ENCODE measurements around the gene SHISA2. TPM values are rescaled to one million over a fixed set of nuclear protein-coding genes. Genes with fewer than 3 reads are reported as not detected.
"Not testable (repeated sequence)": the region's sequence is repeated elsewhere in the genome, so short reads cannot be mapped to it uniquely, and the experiment has no call there.

Gene SHISA2
- 1 to 10 TPM in 4 of 8 experiments, under 1 TPM in 2, not detected in 2; 0.10 to 4.8 (median 1.4) TPM for total RNA-seq

- Histone ChIP-seq H3K4me3 (peak within 1 kb of the TSS; percentile 38 to 61 (median 46)), H3K27ac (no peak within 1 kb of the TSS), H3K4me1 (replicated peaks in 1 of 2) (peaks cover 3 to 10% of the 10 kb centered on the region in 2 donors)
- 0 to 30% (median 3%) methylated on average over 2 to 10 of the region's 72 CpGs; no CpG with 5 or more reads in 6 of the 10 experiments for WGBS, 10 experiments
- in situ Hi-C loops (cut with MboI; ENCODE audit: low pct_unique_long_range_greater_than_20kb in 2 of 9, low sequenced_read_pairs in 9 of 9, unreplicated experiment in 9 of 9) = loop anchor here in 4 of 9 experiments (25.0 kb wide), 3 partner anchors 214 to 1039 kb away; no protein-coding TSS in a partner anchor
- peak; percentile 76 to 89 (median 88) for ATAC-seq (replicated peaks in 6 of 8)
Observed at GRCh38 chr13:26051657-26052311, at the start of gene SHISA2. Gene SHISA2 (minus strand): TSS chr13:26052016. CDS start chr13:26050975, 1,041 bp downstream.

- in situ Hi-C loops (cut with MboI; ENCODE audit: low pct_unique_long_range_greater_than_20kb in 2 of 9, low sequenced_read_pairs in 9 of 9, unreplicated experiment in 9 of 9) = no loop called here
- Histone ChIP-seq H3K4me3 (no peak overlapping the region), H3K4me1 (replicated peaks in 1 of 2) (no peaks in the 10 kb centered on the region), H3K27ac (no peak overlapping the region)
- peak in 6 of 8 experiments; percentile 23 to 95 (median 72) for ATAC-seq (replicated peaks in 6 of 8)
- 8 to 93% (median 74%) methylated on average over 2 to 8 of the region's 14 CpGs; no CpG with 5 or more reads in 2 of the 10 experiments for WGBS, 10 experiments
Observed at GRCh38 chr13:26095846-26096610, 44.2 kb upstream of the SHISA2 start.

- 0 to 33% (median 0%) methylated on average over 1 of the region's 1 CpG; no CpG with 5 or more reads in 4 of the 10 experiments for WGBS, 10 experiments
- H3K27ac ChIP-seq = no peak overlapping the region
Observed at GRCh38 chr13:26095338-26095737, 43.5 kb upstream of the SHISA2 start.

GRCh38 chr13:26076821-26077220, 25.0 kb upstream of the SHISA2 start:
- ATAC-seq (replicated peaks in 6 of 8); H3K27ac ChIP-seq; H3K4me3 ChIP-seq; in situ Hi-C loops (cut with MboI; ENCODE audit: low pct_unique_long_range_greater_than_20kb in 2 of 9, low sequenced_read_pairs in 9 of 9, unreplicated experiment in 9 of 9); H3K4me1 ChIP-seq (replicated peaks in 1 of 2): not testable (repeated sequence)
- WGBS, 10 experiments = 50 to 92% (median 77%) methylated on average over 2 to 5 of the region's 5 CpGs; no CpG with 5 or more reads in 4 of the 10 experiments

More at GRCh38 chr13:26095338-26095737, 43.5 kb upstream of the SHISA2 start:
- no peak for ATAC-seq (replicated peaks in 6 of 8)
- no peak overlapping the region for H3K4me3 ChIP-seq
- H3K4me1 ChIP-seq (replicated peaks in 1 of 2) = no peaks in the 10 kb centered on the region
- in situ Hi-C loops (cut with MboI; ENCODE audit: low pct_unique_long_range_greater_than_20kb in 2 of 9, low sequenced_read_pairs in 9 of 9, unreplicated experiment in 9 of 9) = no loop called here

DNA sequence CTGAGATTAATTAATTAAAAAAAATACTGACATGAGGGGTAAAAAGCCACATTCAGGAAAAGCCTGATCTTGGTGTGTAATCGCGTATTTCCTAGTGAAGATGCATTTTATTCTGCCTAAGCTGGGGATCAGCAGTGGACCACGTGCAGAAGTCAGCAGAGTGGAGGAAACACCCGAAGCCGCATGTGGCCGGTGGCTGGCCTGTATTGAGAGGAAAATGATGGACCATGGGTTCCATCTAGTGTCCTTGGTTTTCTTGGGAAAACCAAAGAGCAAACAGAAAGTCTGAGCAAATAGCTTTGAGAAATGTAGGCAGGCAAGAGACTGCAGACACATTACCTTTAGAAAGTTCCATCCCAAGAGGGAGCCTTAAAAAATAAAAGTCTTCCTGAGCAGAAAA, 23.7 kb upstream of the SHISA2 start:
- 0 to 77% (median 41%) methylated on average over 1 to 6 of the region's 6 CpGs; no CpG with 5 or more reads in 6 of the 10 experiments for WGBS, 10 experiments
- Histone ChIP-seq H3K27ac (no peak overlapping the region), H3K4me3 (no peak overlapping the region), H3K4me1 (replicated peaks in 1 of 2) (no peaks in the 10 kb centered on the region)
- ATAC-seq (replicated peaks in 6 of 8) = peak in 3 of 8 experiments; percentile 30 to 34 (median 33)
- in situ Hi-C loops (cut with MboI; ENCODE audit: low pct_unique_long_range_greater_than_20kb in 2 of 9, low sequenced_read_pairs in 9 of 9, unreplicated experiment in 9 of 9) = no loop called here

DNA sequence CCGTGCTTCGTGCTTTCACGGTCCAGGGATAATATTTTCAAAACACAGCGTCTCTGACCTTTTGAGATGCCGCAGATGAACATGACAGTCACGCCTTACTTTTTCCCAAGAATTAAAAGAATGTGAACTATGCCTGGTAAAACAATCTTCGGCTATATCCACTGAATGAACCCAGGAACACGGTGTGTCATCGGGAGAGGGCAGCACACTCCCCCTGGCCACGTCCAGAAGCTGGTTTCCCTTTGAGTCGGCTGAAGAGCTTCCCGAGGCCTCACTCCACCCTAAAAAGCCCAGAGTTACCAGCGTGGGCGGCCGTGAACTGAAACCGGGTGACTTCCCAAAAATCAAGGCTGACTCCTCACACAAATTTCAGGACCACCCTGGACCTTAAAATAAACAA, 22.9 kb upstream of the SHISA2 start:
- in situ Hi-C loops (cut with MboI; ENCODE audit: low pct_unique_long_range_greater_than_20kb in 2 of 9, low sequenced_read_pairs in 9 of 9, unreplicated experiment in 9 of 9) = loop anchor here in 4 of 9 experiments (25.0 kb wide), 3 partner anchors 237 to 1062 kb away; no protein-coding TSS in a partner anchor
- ATAC-seq (replicated peaks in 6 of 8) = peak in 2 of 8 experiments; percentile 31 to 32
- WGBS, 10 experiments = 19 to 80% (median 70%) methylated on average over 2 to 9 of the region's 16 CpGs; no CpG with 5 or more reads in 4 of the 10 experiments
- no peaks in the 10 kb centered on the region for H3K4me1 ChIP-seq (replicated peaks in 1 of 2)
- H3K4me3 ChIP-seq = no peak overlapping the region
- no peak overlapping the region for H3K27ac ChIP-seq

GRCh38 chr13:26072335-26072734, 20.5 kb upstream of the SHISA2 start:
- WGBS, 10 experiments = 0 to 40% (median 20%) methylated on average over 1 of the region's 7 CpGs; no CpG with 5 or more reads in 3 of the 10 experiments
- peak; percentile 57 to 82 (median 68) for ATAC-seq (replicated peaks in 6 of 8)
- in situ Hi-C loops (cut with MboI; ENCODE audit: low pct_unique_long_range_greater_than_20kb in 2 of 9, low sequenced_read_pairs in 9 of 9, unreplicated experiment in 9 of 9) = loop anchor here in 4 of 9 experiments (25.0 kb wide), 3 partner anchors 235 to 1060 kb away; no protein-coding TSS in a partner anchor

GRCh38 chr13:26071691-26072090, 19.9 kb upstream of the SHISA2 start:
- no peaks in the 10 kb centered on the region for H3K4me1 ChIP-seq (replicated peaks in 1 of 2)
- in situ Hi-C loops (cut with MboI; ENCODE audit: low pct_unique_long_range_greater_than_20kb in 2 of 9, low sequenced_read_pairs in 9 of 9, unreplicated experiment in 9 of 9) = loop anchor here in 4 of 9 experiments (25.0 kb wide), 3 partner anchors 234 to 1059 kb away; no protein-coding TSS in a partner anchor
- no peak for ATAC-seq (replicated peaks in 6 of 8)

More at GRCh38 chr13:26072335-26072734, 20.5 kb upstream of the SHISA2 start:
- not testable (repeated sequence) for H3K27ac ChIP-seq; H3K4me3 ChIP-seq; H3K4me1 ChIP-seq (replicated peaks in 1 of 2)

GRCh38 chr13:26069642-26070041, 17.8 kb upstream of the SHISA2 start:
- not testable (repeated sequence) for ATAC-seq (replicated peaks in 6 of 8); H3K4me1 ChIP-seq (replicated peaks in 1 of 2); H3K4me3 ChIP-seq; H3K27ac ChIP-seq
- WGBS, 10 experiments = 73 to 96% methylated on average over 3 to 4 of the region's 8 CpGs; no CpG with 5 or more reads in 8 of the 10 experiments
- in situ Hi-C loops (cut with MboI; ENCODE audit: low pct_unique_long_range_greater_than_20kb in 2 of 9, low sequenced_read_pairs in 9 of 9, unreplicated experiment in 9 of 9) = loop anchor here in 8 of 9 experiments (10.0 to 25.0 kb wide), 4 partner anchors 232 to 1057 kb away; no protein-coding TSS in a partner anchor

More at GRCh38 chr13:26071691-26072090, 19.9 kb upstream of the SHISA2 start:
- Histone ChIP-seq H3K4me3 (no peak overlapping the region), H3K27ac (no peak overlapping the region)
- WGBS, 10 experiments = 20 to 100% (median 58%) methylated on average over 1 to 2 of the region's 2 CpGs; no CpG with 5 or more reads in 2 of the 10 experiments

- 20 to 100% (median 96%) methylated on average over 1 to 2 of the region's 2 CpGs; no CpG with 5 or more reads in 2 of the 10 experiments for WGBS, 10 experiments
- not testable (repeated sequence) for ATAC-seq (replicated peaks in 6 of 8); H3K4me3 ChIP-seq; H3K27ac ChIP-seq; H3K4me1 ChIP-seq (replicated peaks in 1 of 2)
- in situ Hi-C loops (cut with MboI; ENCODE audit: low pct_unique_long_range_greater_than_20kb in 2 of 9, low sequenced_read_pairs in 9 of 9, unreplicated experiment in 9 of 9) = loop anchor here in 8 of 9 experiments (10.0 to 25.0 kb wide), 4 partner anchors 231 to 1056 kb away; no protein-coding TSS in a partner anchor
Observed at GRCh38 chr13:26068372-26068771, 16.6 kb upstream of the SHISA2 start.

DNA sequence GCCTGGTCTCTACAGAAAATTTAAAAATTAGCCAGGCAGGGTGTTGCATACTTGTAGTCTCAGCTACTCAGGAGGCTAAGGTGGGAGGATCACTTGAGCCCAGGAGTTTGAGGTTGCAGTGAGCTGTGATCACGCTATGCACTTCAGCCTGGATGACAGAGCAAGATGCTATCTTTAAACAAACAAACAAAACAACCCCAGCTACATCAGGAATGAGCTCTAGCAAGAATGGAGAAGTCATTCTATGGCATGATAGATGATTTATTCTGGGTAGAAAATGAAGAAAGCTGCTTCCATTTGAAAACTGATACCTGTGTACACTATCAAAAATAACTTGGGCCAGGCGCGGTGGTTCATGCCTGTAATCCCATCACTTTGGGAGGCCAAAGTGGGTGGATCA, 15.8 kb upstream of the SHISA2 start:
- in situ Hi-C loops (cut with MboI; ENCODE audit: low pct_unique_long_range_greater_than_20kb in 2 of 9, low sequenced_read_pairs in 9 of 9, unreplicated experiment in 9 of 9) = loop anchor here in 8 of 9 experiments (10.0 to 25.0 kb wide), 4 partner anchors 230 to 1055 kb away; no protein-coding TSS in a partner anchor
- H3K4me1 ChIP-seq (replicated peaks in 1 of 2) = no peaks in the 10 kb centered on the region
- no peak overlapping the region for H3K27ac ChIP-seq
- no peak overlapping the region for H3K4me3 ChIP-seq
- WGBS, 10 experiments = 60 to 100% (median 91%) methylated on average over 1 to 3 of the region's 3 CpGs; no CpG with 5 or more reads in 2 of the 10 experiments
- no peak for ATAC-seq (replicated peaks in 6 of 8)

- not testable (repeated sequence) for H3K4me1 ChIP-seq (replicated peaks in 1 of 2); ATAC-seq (replicated peaks in 6 of 8); H3K4me3 ChIP-seq; H3K27ac ChIP-seq
- WGBS, 10 experiments = 69 to 100% (median 86%) methylated on average over 1 to 4 of the region's 7 CpGs; no CpG with 5 or more reads in 4 of the 10 experiments
- in situ Hi-C loops (cut with MboI; ENCODE audit: low pct_unique_long_range_greater_than_20kb in 2 of 9, low sequenced_read_pairs in 9 of 9, unreplicated experiment in 9 of 9) = loop anchor here in 8 of 9 experiments (10.0 to 25.0 kb wide), 4 partner anchors 229 to 1054 kb away; no protein-coding TSS in a partner anchor
Observed at GRCh38 chr13:26066492-26066891, 14.7 kb upstream of the SHISA2 start.
